ENCODE results near the gene PDK2.

Gene PDK2

DNA sequence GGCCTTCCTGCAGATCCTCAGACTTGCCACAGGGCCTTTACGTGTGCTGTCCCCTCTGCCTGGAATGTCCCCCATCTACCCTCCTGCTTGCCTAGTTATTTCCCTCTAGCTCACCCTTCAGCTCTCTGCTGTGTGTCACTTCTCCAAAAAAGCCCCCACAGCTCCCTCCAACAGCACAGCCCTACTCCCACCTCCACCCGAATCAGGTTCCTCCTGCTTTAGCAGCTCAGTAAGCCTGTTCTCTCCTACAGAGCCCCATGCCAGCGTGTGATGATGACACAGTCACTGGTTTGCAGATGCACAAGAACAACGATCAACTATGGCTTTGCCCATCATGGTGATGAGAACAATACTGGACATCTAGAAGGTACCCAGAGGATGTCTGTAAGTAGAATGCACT lies 41.9 kb downstream of the PDK2 start:
- H3F3A ChIP-seq (ENCODE audit: insufficient read depth, low read length), result peaks cover 11% of the 10 kb centered on the region; the same call in 1 of the 2 replicates
- no peak overlapping the region for H3K4me2 ChIP-seq (ENCODE audit: low read depth, low read length)
- peaks cover 21% of the 10 kb centered on the region for H3K79me2 ChIP-seq (ENCODE audit: low read length)
- no peaks in the 10 kb centered on the region for H3K27me3 ChIP-seq (replicated peaks; ENCODE audit: insufficient read depth, low read length)
- H2AFZ ChIP-seq (ENCODE audit: low read length), result no peak overlapping the region
- H3K4me3 ChIP-seq (ENCODE audit: low read length), result no peak overlapping the region
- no peak overlapping the region for H3K9ac ChIP-seq (ENCODE audit: low read length)
- H3K4me1 ChIP-seq (ENCODE audit: low read length), result no peaks in the 10 kb centered on the region
- H3K9me2 ChIP-seq (replicated peaks; ENCODE audit: insufficient read depth, low read length), result no peaks in the 10 kb centered on the region
- no peaks in the 10 kb centered on the region for H3K9me3 ChIP-seq (replicated peaks; ENCODE audit: insufficient read depth, low read length)
- H3K36me3 ChIP-seq (replicated peaks; ENCODE audit: insufficient read depth, low read length), result peaks cover 11% of the 10 kb centered on the region
- no peak for DNase-seq
- no peak overlapping the region for H3K27ac ChIP-seq (ENCODE audit: low read length)
- H4K20me1 ChIP-seq (ENCODE audit: insufficient read depth, low read length), result no peaks in the 10 kb centered on the region
- TF ChIP-seq EZH2phosphoT487 (IDR thresholded peaks at IDR 0.05; ENCODE audit: low read length) (no peak), EZH2 (optimal IDR thresholded peaks at IDR 0.05; ENCODE audit: low read depth, low read length) (no peak)
- TF ChIP-seq, protein P1, sequence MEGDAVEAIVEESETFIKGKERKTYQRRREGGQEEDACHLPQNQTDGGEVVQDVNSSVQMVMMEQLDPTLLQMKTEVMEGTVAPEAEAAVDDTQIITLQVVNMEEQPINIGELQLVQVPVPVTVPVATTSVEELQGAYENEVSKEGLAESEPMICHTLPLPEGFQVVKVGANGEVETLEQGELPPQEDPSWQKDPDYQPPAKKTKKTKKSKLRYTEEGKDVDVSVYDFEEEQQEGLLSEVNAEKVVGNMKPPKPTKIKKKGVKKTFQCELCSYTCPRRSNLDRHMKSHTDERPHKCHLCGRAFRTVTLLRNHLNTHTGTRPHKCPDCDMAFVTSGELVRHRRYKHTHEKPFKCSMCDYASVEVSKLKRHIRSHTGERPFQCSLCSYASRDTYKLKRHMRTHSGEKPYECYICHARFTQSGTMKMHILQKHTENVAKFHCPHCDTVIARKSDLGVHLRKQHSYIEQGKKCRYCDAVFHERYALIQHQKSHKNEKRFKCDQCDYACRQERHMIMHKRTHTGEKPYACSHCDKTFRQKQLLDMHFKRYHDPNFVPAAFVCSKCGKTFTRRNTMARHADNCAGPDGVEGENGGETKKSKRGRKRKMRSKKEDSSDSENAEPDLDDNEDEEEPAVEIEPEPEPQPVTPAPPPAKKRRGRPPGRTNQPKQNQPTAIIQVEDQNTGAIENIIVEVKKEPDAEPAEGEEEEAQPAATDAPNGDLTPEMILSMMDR (IDR thresholded peaks at IDR 0.05; ENCODE audit: low read length), result no peak

DNA sequence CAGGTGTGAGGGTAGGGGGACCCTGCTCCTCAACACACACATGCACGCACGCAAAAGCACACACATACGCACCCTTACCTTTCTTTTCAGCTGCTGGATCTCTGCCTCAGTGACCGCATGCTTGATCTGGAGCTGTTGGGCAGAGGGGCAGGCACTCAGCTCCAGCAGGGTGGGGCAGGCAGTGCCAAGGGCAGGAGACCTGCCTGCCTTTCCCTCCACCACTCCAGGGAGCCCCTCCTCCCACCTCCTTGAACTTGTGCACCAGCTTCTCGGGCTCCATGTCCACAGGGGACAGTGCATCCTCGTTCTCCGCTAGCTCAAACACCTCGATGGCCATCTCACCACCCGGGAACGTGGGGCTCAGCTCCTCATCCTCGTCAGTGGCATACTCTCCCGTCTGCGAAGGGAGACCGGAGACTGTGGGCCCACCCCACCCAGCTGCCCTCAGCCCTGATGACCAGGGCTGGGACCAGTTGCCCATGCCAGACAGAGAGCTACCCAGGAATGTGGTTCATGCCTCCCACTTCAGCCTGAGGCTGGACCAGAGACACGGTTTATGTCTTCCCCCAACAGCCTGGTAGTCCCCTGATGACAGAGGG lies 44.1 kb downstream of the PDK2 start:
- H3K9me3 ChIP-seq (replicated peaks; ENCODE audit: insufficient read depth, low read length), result no peaks in the 10 kb centered on the region
- H3F3A ChIP-seq (ENCODE audit: insufficient read depth, low read length), result peaks cover 4% of the 10 kb centered on the region; the same call in 1 of the 2 replicates
- H3K36me3 ChIP-seq (replicated peaks; ENCODE audit: insufficient read depth, low read length), result peaks cover 11% of the 10 kb centered on the region
- no peak for DNase-seq
- TF ChIP-seq, protein P1 (IDR thresholded peaks at IDR 0.05; ENCODE audit: low read length), result no peak
- TF ChIP-seq EZH2phosphoT487 (IDR thresholded peaks at IDR 0.05; ENCODE audit: low read length) (no peak), EZH2 (optimal IDR thresholded peaks at IDR 0.05; ENCODE audit: low read depth, low read length) (no peak)
- H3K9me2 ChIP-seq (replicated peaks; ENCODE audit: insufficient read depth, low read length), result no peaks in the 10 kb centered on the region
- H3K4me2 ChIP-seq (ENCODE audit: low read depth, low read length), result no peak overlapping the region
- no peak overlapping the region for H3K9ac ChIP-seq (ENCODE audit: low read length)
- H3K79me2 ChIP-seq (ENCODE audit: low read length), result peaks cover 41% of the 10 kb centered on the region
- no peak overlapping the region for H3K4me3 ChIP-seq (ENCODE audit: low read length)
- no peaks in the 10 kb centered on the region for H3K27me3 ChIP-seq (replicated peaks; ENCODE audit: insufficient read depth, low read length)
- H4K20me1 ChIP-seq (ENCODE audit: insufficient read depth, low read length), result no peaks in the 10 kb centered on the region
- H3K27ac ChIP-seq (ENCODE audit: low read length), result no peak overlapping the region
- no peak overlapping the region for H2AFZ ChIP-seq (ENCODE audit: low read length)
- H3K4me1 ChIP-seq (ENCODE audit: low read length), result no peaks in the 10 kb centered on the region

DNA sequence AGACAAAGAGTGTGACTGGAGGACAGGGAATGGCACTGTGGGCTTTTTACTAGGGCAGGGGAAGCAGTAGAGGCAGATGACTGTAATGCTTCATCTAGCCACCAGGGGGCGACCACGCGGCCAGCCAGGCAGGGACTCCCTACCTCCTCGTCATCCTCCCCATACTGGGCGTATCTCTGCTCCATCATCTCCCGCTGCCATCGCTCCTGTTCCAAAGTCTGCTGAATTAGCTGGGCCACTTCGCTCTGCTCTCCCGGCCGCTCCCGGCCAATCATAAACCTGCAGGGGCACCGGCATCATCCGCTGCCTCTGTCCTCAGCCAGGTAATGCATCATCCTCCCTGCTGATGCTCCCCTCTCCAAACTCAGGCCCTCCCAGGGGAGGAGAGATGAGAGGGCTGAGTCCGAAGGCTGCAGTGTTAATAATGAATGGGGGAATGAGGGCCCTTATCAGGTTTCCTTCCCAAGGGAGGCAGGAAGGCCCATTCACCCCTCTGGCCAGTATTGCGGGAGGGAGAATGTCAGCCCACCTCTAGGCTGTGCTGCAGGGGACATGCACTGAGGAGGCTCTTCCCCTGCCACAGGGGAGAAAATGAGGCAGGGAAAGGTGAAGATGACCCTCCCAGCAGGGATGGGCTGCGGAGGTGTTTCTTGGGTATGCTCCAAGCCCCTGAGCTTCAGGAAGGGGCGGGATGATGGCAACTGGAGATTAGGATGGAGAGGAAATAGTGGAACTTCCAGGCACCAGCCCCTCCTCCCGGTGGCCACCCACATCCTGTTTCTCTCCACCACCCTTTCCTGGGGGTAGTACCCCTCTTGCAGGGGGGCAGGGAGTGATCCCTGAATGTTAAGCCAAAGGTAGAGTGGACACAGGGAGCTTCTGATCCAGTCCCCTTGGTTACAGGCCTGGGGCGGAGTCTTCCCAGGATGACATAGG lies 45.1 kb downstream of the PDK2 start:
- DNase-seq, result peak; percentile 48
- no peak overlapping the region for H3K4me2 ChIP-seq (ENCODE audit: low read depth, low read length)
- no peaks in the 10 kb centered on the region for H3K9me2 ChIP-seq (replicated peaks; ENCODE audit: insufficient read depth, low read length)
- H3K9me3 ChIP-seq (replicated peaks; ENCODE audit: insufficient read depth, low read length), result no peaks in the 10 kb centered on the region
- H3K79me2 ChIP-seq (ENCODE audit: low read length), result peaks cover 51% of the 10 kb centered on the region
- H3K4me1 ChIP-seq (ENCODE audit: low read length), result no peaks in the 10 kb centered on the region
- H3K27ac ChIP-seq (ENCODE audit: low read length), result no peak overlapping the region
- H3K9ac ChIP-seq (ENCODE audit: low read length), result no peak overlapping the region
- TF ChIP-seq, protein P1 (IDR thresholded peaks at IDR 0.05; ENCODE audit: low read length), result peak; percentile 89
- TF ChIP-seq EZH2 (optimal IDR thresholded peaks at IDR 0.05; ENCODE audit: low read depth, low read length), result no peak
- H3K4me3 ChIP-seq (ENCODE audit: low read length), result no peak overlapping the region
- H4K20me1 ChIP-seq (ENCODE audit: insufficient read depth, low read length), result no peaks in the 10 kb centered on the region
- peaks cover 4% of the 10 kb centered on the region; the same call in 1 of the 2 replicates for H3F3A ChIP-seq (ENCODE audit: insufficient read depth, low read length)
- H2AFZ ChIP-seq (ENCODE audit: low read length), result no peak overlapping the region
- H3K36me3 ChIP-seq (replicated peaks; ENCODE audit: insufficient read depth, low read length), result peaks cover 11% of the 10 kb centered on the region
- H3K27me3 ChIP-seq (replicated peaks; ENCODE audit: insufficient read depth, low read length), result no peaks in the 10 kb centered on the region
